GM18508 (cell line): ENCODE results near the gene PPM1D.
A peak's percentile ranks its signal among the peaks of the same experiment; 100 is the strongest.
"Not testable (repeated sequence)": the region's sequence is repeated elsewhere in the genome, so short reads cannot be mapped to it uniquely, and the experiment has no call there.

Experiments used
- ATAC-seq: cut with Tn5 transposase; IDR thresholded peaks from one replicate; pipeline ENCODE4 v1.9.1; 2021; ENCODE audit warnings: moderate number of reproducible peaks; ENCODE audit not compliant: insufficient read depth, unreplicated experiment

PPM1D gene

GRCh38 chr17:60592750-60593149 lies 7.2 kb upstream of the PPM1D start:
- no peak for ATAC-seq

DNA sequence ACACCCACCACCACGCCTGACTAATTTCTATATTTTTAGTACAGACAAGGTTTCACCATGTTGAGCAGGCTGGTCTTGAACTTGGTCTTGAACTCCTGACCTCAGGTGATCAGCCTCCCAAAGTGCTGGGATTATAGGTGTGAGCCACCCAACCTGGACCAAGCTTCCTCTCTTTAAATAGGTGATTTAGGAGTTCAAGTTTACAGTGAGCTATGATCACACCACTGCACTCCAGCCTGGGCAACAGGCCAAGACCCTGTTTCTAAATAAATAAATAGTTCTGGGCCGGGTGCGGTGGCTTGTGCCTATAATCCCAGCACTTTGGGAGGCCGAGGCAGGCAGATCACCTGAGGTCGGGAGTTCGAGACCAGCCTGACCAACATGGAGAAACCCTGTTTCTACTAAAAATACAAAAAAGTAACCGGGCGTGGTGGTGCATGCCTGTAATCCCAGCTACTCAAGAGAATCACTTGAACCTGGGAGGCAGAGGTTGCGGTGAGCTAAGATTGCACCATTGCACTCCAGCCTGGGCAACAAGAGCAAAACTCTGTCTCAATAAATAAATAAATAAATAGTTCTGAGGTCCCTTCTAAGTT lies 6.5 kb upstream of the PPM1D start:
- not testable (repeated sequence) for ATAC-seq

DNA sequence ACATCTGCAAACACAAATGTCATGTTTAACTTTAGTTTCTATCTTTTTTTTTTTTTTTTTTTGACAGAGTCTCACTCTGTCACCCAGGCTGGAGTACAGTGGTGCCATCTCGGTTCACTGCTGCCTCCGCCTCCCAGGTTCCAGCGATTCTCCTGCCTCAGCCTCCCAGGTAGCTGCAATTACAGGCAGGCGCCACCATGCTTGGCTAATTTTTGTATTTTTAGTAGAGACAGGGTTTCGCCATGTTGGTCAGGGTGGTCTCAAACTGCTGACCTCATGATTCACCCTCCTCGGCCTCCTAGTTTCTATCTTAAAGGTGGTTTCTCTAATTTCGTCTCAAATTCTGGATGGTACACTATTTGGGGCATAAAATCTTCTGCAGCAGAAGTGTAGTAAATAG lies 5.8 kb upstream of the PPM1D start:
- ATAC-seq: not testable (repeated sequence)

DNA sequence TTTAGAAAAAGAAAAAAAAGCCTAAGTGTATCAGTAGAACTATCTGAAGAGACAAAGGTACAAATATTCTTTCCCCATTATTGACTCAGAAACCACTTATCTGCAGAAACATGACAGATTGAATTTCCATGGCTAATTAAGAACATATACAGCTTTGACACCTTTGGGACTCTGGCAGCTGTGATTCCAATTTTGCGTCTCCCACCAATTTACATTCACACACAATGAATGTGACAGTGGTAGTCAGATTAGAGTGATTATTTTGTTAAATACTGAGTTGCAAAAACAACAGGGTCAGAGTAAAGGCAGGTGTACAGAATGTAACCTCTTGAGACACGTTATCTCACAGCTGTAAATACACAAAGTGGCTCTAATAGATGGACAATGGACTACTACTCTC lies 5.3 kb upstream of the PPM1D start:
- no peak for ATAC-seq

GRCh38 chr17:60597297-60597696 lies 2.7 kb upstream of the PPM1D start:
- no peak for ATAC-seq

GRCh38 chr17:60598001-60598736 lies 1.8 kb upstream of the PPM1D start:
- ATAC-seq: no peak

- peak; percentile 7 for ATAC-seq
Measured at GRCh38 chr17:60599220-60599619, 773 bp upstream of the PPM1D start.

- no peak for ATAC-seq
Measured at GRCh38 chr17:60600490-60601446, 775 bp downstream of the PPM1D start.

DNA sequence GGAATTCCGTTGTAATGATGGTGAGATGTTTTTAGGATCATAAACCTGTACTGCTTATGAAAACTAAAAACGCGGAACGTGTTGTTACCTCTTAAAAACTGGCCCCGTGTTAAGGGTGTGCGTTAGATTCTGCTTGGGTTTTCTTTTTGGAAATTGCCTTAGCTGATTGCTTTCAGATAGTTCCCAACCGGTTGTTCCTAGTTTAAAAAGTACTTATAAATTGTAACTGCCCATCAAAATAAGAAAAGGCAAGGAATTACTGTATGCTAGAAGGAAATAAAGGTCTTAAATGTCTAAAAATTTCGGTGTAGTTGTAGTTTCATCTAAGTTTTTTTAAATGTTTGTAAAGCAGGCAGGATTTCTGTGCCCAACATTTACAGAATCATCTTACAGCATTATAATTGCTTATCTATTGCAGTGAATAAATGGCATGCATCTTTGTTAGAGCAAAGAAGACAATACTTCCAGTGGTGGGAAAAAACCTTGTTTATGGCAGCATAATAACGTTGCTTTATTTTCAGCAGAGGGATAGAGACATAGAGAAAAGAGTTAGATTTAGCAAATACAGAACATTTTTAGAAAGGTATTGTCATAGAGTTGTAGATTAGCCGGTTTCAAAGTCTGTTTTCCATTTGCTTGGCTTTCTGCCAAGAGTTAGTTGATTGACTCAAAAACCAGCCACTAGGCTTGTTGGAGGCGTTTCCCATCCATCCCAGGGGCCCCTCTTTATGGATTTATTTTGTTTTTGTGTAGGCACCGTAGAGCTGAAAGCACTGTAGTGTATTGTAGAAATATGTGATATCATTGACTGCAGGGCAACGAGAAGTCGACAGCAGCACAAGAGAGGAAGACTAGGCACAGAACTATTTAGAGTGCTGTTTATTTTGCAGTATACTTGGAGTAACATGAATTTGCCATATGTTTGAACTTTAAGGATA lies 1.7 kb downstream of the PPM1D start:
- no peak for ATAC-seq

DNA sequence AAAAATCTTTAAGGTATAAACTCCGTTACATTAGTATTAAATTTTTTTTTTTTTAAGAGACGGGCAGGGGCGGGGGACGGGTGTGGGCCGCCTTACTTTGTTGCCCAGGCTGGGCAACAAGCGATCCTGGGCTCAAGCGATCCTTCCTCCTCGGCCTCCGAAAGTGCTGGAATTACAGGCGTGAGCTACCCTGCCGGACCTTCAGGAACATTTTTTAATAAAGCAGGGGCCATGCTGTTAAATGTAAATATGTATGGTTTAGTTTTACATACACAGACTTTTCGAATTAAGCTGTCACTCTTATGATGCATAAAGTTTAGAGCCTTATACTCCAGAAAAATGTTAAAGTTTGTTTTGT lies 2.4 kb downstream of the PPM1D start:
- no peak for ATAC-seq

- no peak for ATAC-seq
Measured at GRCh38 chr17:60602871-60603270, 2.9 kb downstream of the PPM1D start.

GRCh38 chr17:60603477-60603876 lies 3.5 kb downstream of the PPM1D start:
- ATAC-seq: not testable (repeated sequence)

- ATAC-seq: no peak
Measured at GRCh38 chr17:60604686-60605334, 4.8 kb downstream of the PPM1D start.

DNA sequence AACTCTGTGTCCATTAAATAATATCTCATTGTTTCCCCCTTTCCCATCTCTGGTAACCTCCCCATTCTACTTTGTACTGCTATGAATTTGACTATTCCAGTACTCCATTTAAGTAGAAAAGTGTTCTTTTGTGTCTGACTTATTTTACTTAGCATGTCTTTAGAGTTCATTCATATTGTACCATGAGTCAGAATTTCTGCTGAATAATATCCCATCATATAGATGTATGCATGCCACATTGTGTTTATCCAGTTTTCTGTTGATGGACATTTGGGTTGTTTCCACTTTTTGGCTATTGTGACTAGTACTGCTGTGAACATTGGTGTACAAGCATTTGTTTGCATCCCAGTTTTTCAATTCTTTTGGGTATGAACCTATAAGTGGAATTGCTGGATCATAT lies 6.0 kb downstream of the PPM1D start:
- ATAC-seq: no peak

- ATAC-seq: no peak
Measured at GRCh38 chr17:60610473-60610872, 10.5 kb downstream of the PPM1D start.

- not testable (repeated sequence) for ATAC-seq
Measured at GRCh38 chr17:60611321-60611720, 11.3 kb downstream of the PPM1D start.

DNA sequence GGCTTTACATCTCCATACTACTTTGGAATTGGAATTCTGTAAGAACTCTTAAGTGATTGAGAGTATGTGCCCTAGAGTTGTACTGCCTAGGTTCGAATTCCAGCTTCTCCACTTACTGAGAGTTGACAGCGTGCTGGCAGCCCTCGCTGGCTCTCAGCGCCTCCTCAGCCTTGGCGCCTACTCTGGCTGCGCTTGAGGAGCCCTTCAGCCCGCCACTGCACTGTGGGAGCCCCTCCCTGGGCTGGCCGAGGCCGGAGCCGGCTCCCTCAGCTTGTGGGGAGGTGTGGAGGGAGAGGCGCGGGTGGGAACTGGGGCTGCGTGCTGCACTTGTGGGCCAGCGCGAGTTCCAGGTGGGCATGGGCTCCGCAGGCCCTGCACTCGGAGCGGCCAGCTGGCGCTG lies 13.3 kb downstream of the PPM1D start:
- no peak for ATAC-seq

- not testable (repeated sequence) for ATAC-seq
Measured at GRCh38 chr17:60613796-60614195, 13.8 kb downstream of the PPM1D start.

DNA sequence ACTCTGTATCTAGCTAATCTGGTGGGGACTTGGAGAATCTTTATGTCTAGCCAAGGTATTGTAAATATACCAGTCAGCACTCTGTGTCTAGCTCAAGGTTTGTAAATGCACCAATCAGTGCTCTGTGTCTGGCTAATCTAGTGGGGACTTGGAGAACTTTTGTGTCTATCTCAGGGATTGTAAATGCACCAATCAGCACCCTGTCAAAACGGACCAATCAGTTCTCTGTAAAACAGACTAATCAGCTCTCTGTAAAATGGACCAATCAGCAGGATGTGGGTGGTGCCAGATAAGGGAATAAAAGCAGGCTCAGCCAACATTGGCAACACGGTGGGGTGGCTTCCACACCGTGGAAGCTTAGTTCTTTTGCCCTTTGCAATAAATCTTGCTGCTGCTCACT lies 14.3 kb downstream of the PPM1D start:
- ATAC-seq: not testable (repeated sequence)

DNA sequence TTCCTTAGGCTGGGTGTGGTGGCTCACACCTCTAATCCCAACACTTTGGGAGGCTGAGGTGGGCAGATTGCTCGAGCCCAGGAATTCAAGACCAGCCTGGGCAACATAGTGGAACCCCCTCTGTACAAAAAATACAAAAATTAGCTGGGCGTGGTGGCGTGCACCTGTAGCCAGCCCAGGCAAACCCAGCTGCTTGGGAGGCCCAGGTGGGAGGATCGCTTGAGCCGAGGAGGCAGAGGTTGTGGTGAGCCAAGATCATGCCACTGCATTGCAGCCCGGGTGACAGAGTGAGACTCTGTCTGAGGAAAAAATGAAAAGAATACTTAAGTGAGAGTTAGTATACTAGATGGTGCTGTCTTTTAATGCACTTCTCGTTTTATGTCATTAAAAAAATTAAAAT lies 15.1 kb downstream of the PPM1D start:
- ATAC-seq: no peak
